ENCODE measurements around the gene RPAP2. TPM values are rescaled to one million over a fixed set of nuclear protein-coding genes. Genes with fewer than 3 reads are reported as not detected.
A peak's percentile ranks its signal among the peaks of the same experiment; 100 is the strongest.
"Not testable (repeated sequence)": the region's sequence is repeated elsewhere in the genome, so short reads cannot be mapped to it uniquely, and the experiment has no call there.

RPAP2 gene
- total RNA-seq, 8 experiments from 2014 or later = 14.5 to 32.4 (median 21.3) TPM

- 50 to 100% (median 92%) methylated on average over 2 to 4 of the region's 4 CpGs for WGBS, 10 experiments
- ATAC-seq (replicated peaks in 6 of 8) = no peak
- Histone ChIP-seq H3K27ac (no peak overlapping the region), H3K4me1 (replicated peaks in 1 of 2) (no peaks in the 10 kb centered on the region), H3K4me3 (no peak overlapping the region)
- in situ Hi-C loops (cut with MboI; ENCODE audit: low pct_unique_long_range_greater_than_20kb in 2 of 9, low sequenced_read_pairs in 9 of 9, unreplicated experiment in 9 of 9) = no loop called here
Measured at GRCh38 chr1:92365378-92366039, 66.7 kb downstream of the RPAP2 start.

GRCh38 chr1:92366040-92366395 lies 67.2 kb downstream of the RPAP2 start:
- WGBS, 10 experiments = 92 to 100% (median 100%) methylated on average over 1 to 2 of the region's 2 CpGs; no CpG with 5 or more reads in 3 of the 10 experiments
- no peaks in the 10 kb centered on the region for H3K4me1 ChIP-seq (replicated peaks in 1 of 2)
- H3K4me3 ChIP-seq = no peak overlapping the region
- in situ Hi-C loops (cut with MboI; ENCODE audit: low pct_unique_long_range_greater_than_20kb in 2 of 9, low sequenced_read_pairs in 9 of 9, unreplicated experiment in 9 of 9) = no loop called here
- no peak for ATAC-seq (replicated peaks in 6 of 8)
- H3K27ac ChIP-seq = no peak overlapping the region

GRCh38 chr1:92367496-92367895 lies 68.6 kb downstream of the RPAP2 start:
- ATAC-seq (replicated peaks in 6 of 8) = no peak
- peaks cover 0 to 2% of the 10 kb centered on the region in 2 donors for H3K4me1 ChIP-seq (replicated peaks in 1 of 2)
- no peak overlapping the region for H3K27ac ChIP-seq
- in situ Hi-C loops (cut with MboI; ENCODE audit: low pct_unique_long_range_greater_than_20kb in 2 of 9, low sequenced_read_pairs in 9 of 9, unreplicated experiment in 9 of 9) = no loop called here
- WGBS, 10 experiments = 68 to 100% (median 89%) methylated on average over 1 to 3 of the region's 3 CpGs
- H3K4me3 ChIP-seq = no peak overlapping the region

GRCh38 chr1:92372164-92372563 lies 73.3 kb downstream of the RPAP2 start:
- 20 to 90% (median 51%) methylated on average over 1 to 2 of the region's 2 CpGs; no CpG with 5 or more reads in 2 of the 10 experiments for WGBS, 10 experiments
- peak in 1 of 8 experiments; percentile 78 for ATAC-seq (replicated peaks in 6 of 8)
- no peak overlapping the region for H3K27ac ChIP-seq
- in situ Hi-C loops (cut with MboI; ENCODE audit: low pct_unique_long_range_greater_than_20kb in 2 of 9, low sequenced_read_pairs in 9 of 9, unreplicated experiment in 9 of 9) = no loop called here
- H3K4me1 ChIP-seq (replicated peaks in 1 of 2) = peaks cover 0 to 2% of the 10 kb centered on the region in 2 donors
- no peak overlapping the region for H3K4me3 ChIP-seq

GRCh38 chr1:92374223-92374622 lies 75.4 kb downstream of the RPAP2 start:
- in situ Hi-C loops (cut with MboI; ENCODE audit: low pct_unique_long_range_greater_than_20kb in 2 of 9, low sequenced_read_pairs in 9 of 9, unreplicated experiment in 9 of 9) = no loop called here
- H3K27ac ChIP-seq = no peak overlapping the region

GRCh38 chr1:92376345-92376744 lies 77.5 kb downstream of the RPAP2 start:
- 71 to 100% (median 97%) methylated on average over 1 to 2 of the region's 2 CpGs; no CpG with 5 or more reads in 2 of the 10 experiments for WGBS, 10 experiments
- peaks cover 0 to 2% of the 10 kb centered on the region in 2 donors for H3K4me1 ChIP-seq (replicated peaks in 1 of 2)
- no peak for ATAC-seq (replicated peaks in 6 of 8)
- no peak overlapping the region for H3K4me3 ChIP-seq
- in situ Hi-C loops (cut with MboI; ENCODE audit: low pct_unique_long_range_greater_than_20kb in 2 of 9, low sequenced_read_pairs in 9 of 9, unreplicated experiment in 9 of 9) = no loop called here
- no peak overlapping the region for H3K27ac ChIP-seq

More at GRCh38 chr1:92374223-92374622, 75.4 kb downstream of the RPAP2 start:
- peak in 1 of 8 experiments; percentile 86 for ATAC-seq (replicated peaks in 6 of 8)
- H3K4me3 ChIP-seq = no peak overlapping the region
- peaks cover 0 to 2% of the 10 kb centered on the region in 2 donors for H3K4me1 ChIP-seq (replicated peaks in 1 of 2)
- 61 to 100% (median 93%) methylated on average over 1 to 2 of the region's 2 CpGs; no CpG with 5 or more reads in 3 of the 10 experiments for WGBS, 10 experiments

GRCh38 chr1:92377991-92378390 lies 79.1 kb downstream of the RPAP2 start:
- 83 to 100% (median 97%) methylated on average over 1 to 4 of the region's 4 CpGs for WGBS, 10 experiments

GRCh38 chr1:92380867-92381266 lies 82.0 kb downstream of the RPAP2 start:
- in situ Hi-C loops (cut with MboI; ENCODE audit: low pct_unique_long_range_greater_than_20kb in 2 of 9, low sequenced_read_pairs in 9 of 9, unreplicated experiment in 9 of 9) = no loop called here
- WGBS, 10 experiments = 80 to 100% (median 99%) methylated on average over 1 to 2 of the region's 2 CpGs; no CpG with 5 or more reads in 2 of the 10 experiments
- no peaks in the 10 kb centered on the region for H3K4me1 ChIP-seq (replicated peaks in 1 of 2)
- ATAC-seq (replicated peaks in 6 of 8) = no peak
- no peak overlapping the region for H3K4me3 ChIP-seq
- H3K27ac ChIP-seq = no peak overlapping the region

More at GRCh38 chr1:92377991-92378390, 79.1 kb downstream of the RPAP2 start:
- in situ Hi-C loops (cut with MboI; ENCODE audit: low pct_unique_long_range_greater_than_20kb in 2 of 9, low sequenced_read_pairs in 9 of 9, unreplicated experiment in 9 of 9); H3K4me3 ChIP-seq; H3K27ac ChIP-seq; H3K4me1 ChIP-seq (replicated peaks in 1 of 2); ATAC-seq (replicated peaks in 6 of 8): not testable (repeated sequence)

GRCh38 chr1:92393966-92394365 lies 95.1 kb downstream of the RPAP2 start:
- H3K4me1 ChIP-seq (replicated peaks in 1 of 2); ATAC-seq (replicated peaks in 6 of 8); H3K4me3 ChIP-seq; in situ Hi-C loops (cut with MboI; ENCODE audit: low pct_unique_long_range_greater_than_20kb in 2 of 9, low sequenced_read_pairs in 9 of 9, unreplicated experiment in 9 of 9); H3K27ac ChIP-seq: not testable (repeated sequence)
- WGBS, 10 experiments = 85 to 100% (median 95%) methylated on average over 2 to 4 of the region's 4 CpGs; no CpG with 5 or more reads in 4 of the 10 experiments

- in situ Hi-C loops (cut with MboI; ENCODE audit: low pct_unique_long_range_greater_than_20kb in 2 of 9, low sequenced_read_pairs in 9 of 9, unreplicated experiment in 9 of 9) = no loop called here
- WGBS, 10 experiments = 60 to 100% (median 100%) methylated on average over 1 to 2 of the region's 2 CpGs; no CpG with 5 or more reads in 3 of the 10 experiments
- H3K4me3 ChIP-seq = no peak overlapping the region
- H3K4me1 ChIP-seq (replicated peaks in 1 of 2) = no peaks in the 10 kb centered on the region
- no peak for ATAC-seq (replicated peaks in 6 of 8)
- H3K27ac ChIP-seq = no peak overlapping the region
Measured at GRCh38 chr1:92398519-92398918, 99.7 kb downstream of the RPAP2 start.

GRCh38 chr1:92399076-92399475 lies 100.2 kb downstream of the RPAP2 start:
- ATAC-seq (replicated peaks in 6 of 8) = no peak
- H3K4me3 ChIP-seq = no peak overlapping the region
- in situ Hi-C loops (cut with MboI; ENCODE audit: low pct_unique_long_range_greater_than_20kb in 2 of 9, low sequenced_read_pairs in 9 of 9, unreplicated experiment in 9 of 9) = no loop called here
- H3K4me1 ChIP-seq (replicated peaks in 1 of 2) = no peaks in the 10 kb centered on the region
- H3K27ac ChIP-seq = no peak overlapping the region

GRCh38 chr1:92404661-92405060 lies 105.8 kb downstream of the RPAP2 start:
- H3K4me3 ChIP-seq = no peak overlapping the region
- no peak for ATAC-seq (replicated peaks in 6 of 8)
- H3K27ac ChIP-seq = no peak overlapping the region
- H3K4me1 ChIP-seq (replicated peaks in 1 of 2) = no peaks in the 10 kb centered on the region
- 0 to 100% (median 67%) methylated on average over 1 of the region's 1 CpG; no CpG with 5 or more reads in 1 of the 10 experiments for WGBS, 10 experiments
- in situ Hi-C loops (cut with MboI; ENCODE audit: low pct_unique_long_range_greater_than_20kb in 2 of 9, low sequenced_read_pairs in 9 of 9, unreplicated experiment in 9 of 9) = no loop called here

GRCh38 chr1:92408825-92409224 lies 110.0 kb downstream of the RPAP2 start:
- no peak for ATAC-seq (replicated peaks in 6 of 8)

More at GRCh38 chr1:92408825-92409224, 110.0 kb downstream of the RPAP2 start:
- in situ Hi-C loops (cut with MboI; ENCODE audit: low pct_unique_long_range_greater_than_20kb in 2 of 9, low sequenced_read_pairs in 9 of 9, unreplicated experiment in 9 of 9) = no loop called here
- Histone ChIP-seq H3K4me3 (no peak overlapping the region), H3K4me1 (replicated peaks in 1 of 2) (no peaks in the 10 kb centered on the region), H3K27ac (no peak overlapping the region)
- WGBS, 10 experiments = 67 to 89% (median 86%) methylated on average over 1 of the region's 1 CpG; no CpG with 5 or more reads in 5 of the 10 experiments

Measured in motor neuron (in vitro differentiated cells).